ENCODE data around the gene OR52E4.

The OR52E4 gene

DNA sequence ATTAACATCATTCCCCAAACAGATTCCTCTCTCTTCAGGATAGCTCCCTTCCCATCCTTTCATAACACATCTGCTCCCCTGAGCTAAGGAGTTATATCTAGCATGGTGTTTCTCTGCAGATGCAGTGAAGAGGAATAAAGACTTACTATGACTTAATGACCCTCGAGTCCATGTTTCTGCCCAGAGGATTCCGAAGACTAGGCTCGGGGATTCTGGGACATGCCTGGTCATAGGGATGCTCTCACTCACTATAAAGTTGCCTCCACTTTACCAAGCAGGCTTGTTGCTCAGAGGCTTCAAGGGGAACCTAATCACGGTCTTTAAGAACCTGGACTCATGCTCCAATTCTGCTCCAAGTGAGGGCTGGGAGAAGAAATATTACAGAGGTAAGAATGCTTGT lies at the start of gene OR52E4:
Gene OR52E4, plus strand, starts transcription at position 301 of the 400 bp plus-strand sequence. CDS start 3,664 bp downstream, outside the sequence.
- H3K27me3 ChIP-seq (ENCODE audit: insufficient read depth, low read length), result peaks cover 52% of the 10 kb centered on the region
- no peak within 1 kb of the TSS for H3K4me3 ChIP-seq (ENCODE audit: low read depth, low read length)

DNA sequence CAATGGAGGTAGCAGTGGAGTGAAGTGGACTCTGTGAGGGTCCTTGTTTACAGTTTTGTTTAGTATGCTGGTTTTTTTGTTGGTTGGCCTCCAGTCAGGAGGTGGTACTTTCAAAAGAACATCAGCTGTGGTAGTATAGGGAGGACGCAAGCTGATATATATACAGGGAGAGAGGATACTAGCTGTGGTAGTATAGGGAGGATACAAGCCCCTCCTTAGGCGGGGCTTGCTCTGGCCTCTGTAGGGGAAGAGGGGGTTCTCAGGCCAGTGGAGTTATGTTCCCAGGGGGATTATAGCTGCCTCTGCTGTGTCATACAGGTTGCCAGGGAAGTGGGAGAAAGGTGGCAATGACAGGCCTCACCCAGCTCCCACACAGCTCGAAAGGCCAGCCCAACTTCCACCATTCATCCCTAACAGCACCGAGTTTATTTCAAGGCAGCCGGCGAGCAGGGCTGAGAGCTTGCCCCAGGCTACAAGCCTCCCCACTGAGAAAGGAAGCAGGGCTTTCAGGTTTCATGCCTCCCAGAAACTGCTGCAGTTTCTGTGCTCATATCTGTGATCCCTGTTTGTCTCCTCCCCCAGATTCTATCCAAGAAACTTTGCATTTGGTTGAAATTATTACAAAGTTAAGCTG lies 49.1 kb upstream of the OR52E4 start:
- no peak overlapping the region for H2AFZ ChIP-seq (ENCODE audit: low read length, unreplicated experiment)
- H3K27me3 ChIP-seq (ENCODE audit: insufficient read depth, low read length), result peaks cover 22% of the 10 kb centered on the region
- H3K27ac ChIP-seq (ENCODE audit: low read depth, low read length), result no peak overlapping the region
- H3K36me3 ChIP-seq (ENCODE audit: insufficient read depth, low read length), result no peaks in the 10 kb centered on the region
- no peaks in the 10 kb centered on the region for H3K4me1 ChIP-seq (ENCODE audit: control insufficient read depth, insufficient read depth, low read length, unreplicated experiment)
- no peaks in the 10 kb centered on the region for H3K79me2 ChIP-seq (ENCODE audit: control insufficient read depth, insufficient read depth, low read length, unreplicated experiment)
- H3K4me3 ChIP-seq (ENCODE audit: low read depth, low read length), result no peak overlapping the region

More for the DNA sequence above, at the start of gene OR52E4:
- Histone ChIP-seq H3K79me2 (ENCODE audit: control insufficient read depth, insufficient read depth, low read length, unreplicated experiment) (no peaks in the 10 kb centered on the region), H3K27ac (ENCODE audit: low read depth, low read length) (no peak within 1 kb of the TSS), H2AFZ (ENCODE audit: low read length, unreplicated experiment) (no peak within 1 kb of the TSS), H3K4me1 (ENCODE audit: control insufficient read depth, insufficient read depth, low read length, unreplicated experiment) (no peaks in the 10 kb centered on the region), H3K36me3 (ENCODE audit: insufficient read depth, low read length) (no peaks in the 10 kb centered on the region)

DNA sequence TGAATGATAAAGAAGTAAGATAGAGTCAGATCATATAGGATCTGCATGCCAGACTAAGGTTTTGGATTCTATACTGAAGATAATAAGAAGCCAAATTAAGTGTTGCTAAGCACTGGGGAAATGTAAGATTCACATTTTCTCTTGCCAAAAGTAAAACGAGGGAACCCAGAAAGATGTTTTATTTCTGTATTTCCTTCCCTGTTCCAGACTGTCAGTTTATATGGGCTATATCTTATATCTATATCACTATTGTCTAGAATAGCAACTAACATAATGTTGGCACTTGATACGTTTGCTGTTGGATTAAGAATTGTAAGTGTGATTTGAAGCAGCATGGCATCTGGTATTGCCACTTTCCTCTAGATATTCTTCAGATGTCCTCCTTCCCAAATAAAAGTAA lies 47.0 kb upstream of the OR52E4 start:
- peaks cover 22% of the 10 kb centered on the region for H3K27me3 ChIP-seq (ENCODE audit: insufficient read depth, low read length)
- H3K36me3 ChIP-seq (ENCODE audit: insufficient read depth, low read length), result no peaks in the 10 kb centered on the region
- no peak overlapping the region for H3K4me3 ChIP-seq (ENCODE audit: low read depth, low read length)
- no peaks in the 10 kb centered on the region for H3K4me1 ChIP-seq (ENCODE audit: control insufficient read depth, insufficient read depth, low read length, unreplicated experiment)
- H3K27ac ChIP-seq (ENCODE audit: low read depth, low read length), result no peak overlapping the region
- H3K79me2 ChIP-seq (ENCODE audit: control insufficient read depth, insufficient read depth, low read length, unreplicated experiment), result no peaks in the 10 kb centered on the region
- H2AFZ ChIP-seq (ENCODE audit: low read length, unreplicated experiment), result no peak overlapping the region

DNA sequence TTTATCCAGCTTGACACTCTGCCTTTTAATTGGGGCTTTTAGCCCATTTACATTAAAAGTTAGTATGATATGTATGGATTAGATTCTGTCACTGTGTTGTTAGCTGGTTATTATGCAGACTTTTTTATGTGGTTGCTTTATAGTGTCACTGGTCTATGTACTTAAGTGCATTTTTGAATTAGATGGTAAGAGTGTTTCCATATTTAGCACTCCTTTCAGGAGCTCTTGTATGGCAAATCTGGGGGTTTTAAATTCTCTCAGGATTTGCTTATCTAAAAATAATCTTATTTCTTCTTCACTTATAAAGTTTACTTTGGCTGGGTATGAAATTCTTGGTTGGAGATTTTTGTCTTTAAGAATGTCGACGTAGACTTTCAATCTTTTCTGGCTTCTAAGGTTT lies 42.7 kb upstream of the OR52E4 start:
- Histone ChIP-seq H3K79me2 (ENCODE audit: control insufficient read depth, insufficient read depth, low read length, unreplicated experiment) (no peaks in the 10 kb centered on the region), H3K36me3 (ENCODE audit: insufficient read depth, low read length) (no peaks in the 10 kb centered on the region), H3K27me3 (ENCODE audit: insufficient read depth, low read length) (peaks cover 14% of the 10 kb centered on the region), H3K4me1 (ENCODE audit: control insufficient read depth, insufficient read depth, low read length, unreplicated experiment) (no peaks in the 10 kb centered on the region), H2AFZ (ENCODE audit: low read length, unreplicated experiment) (no peak overlapping the region), H3K4me3 (ENCODE audit: low read depth, low read length) (no peak overlapping the region), H3K27ac (ENCODE audit: low read depth, low read length) (no peak overlapping the region)

DNA sequence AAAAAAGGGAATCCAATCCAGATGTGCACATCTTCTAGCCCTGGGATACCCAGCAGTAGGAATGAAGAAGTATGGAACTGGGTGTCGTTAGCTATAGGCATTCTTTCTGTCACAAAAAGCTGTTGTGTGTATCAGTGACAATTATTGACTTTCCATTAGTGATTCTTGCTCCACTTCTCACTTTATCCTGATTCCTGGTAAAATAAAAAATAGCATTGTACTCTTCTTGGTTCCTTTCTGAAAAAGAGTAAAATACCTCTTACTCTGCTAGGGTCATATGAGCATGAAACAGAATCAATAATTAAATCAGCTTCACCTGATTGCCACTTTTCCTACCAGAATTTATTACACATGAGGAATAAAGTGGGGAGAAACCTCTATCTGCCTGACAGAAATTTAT lies 38.6 kb upstream of the OR52E4 start, which contains the start of gene OR52E6:
Gene OR52E6, minus strand, starts transcription at position 101 of the 400 bp plus-strand sequence. Its CDS starts 0 bp downstream, at position 101.
- Histone ChIP-seq H3K4me1 (ENCODE audit: control insufficient read depth, insufficient read depth, low read length, unreplicated experiment) (no peaks in the 10 kb centered on the region), H2AFZ (ENCODE audit: low read length, unreplicated experiment) (no peak within 1 kb of the TSS), H3K27me3 (ENCODE audit: insufficient read depth, low read length) (peaks cover 12% of the 10 kb centered on the region; the same call in 1 of the 2 replicates), H3K4me3 (ENCODE audit: low read depth, low read length) (no peak within 1 kb of the TSS), H3K79me2 (ENCODE audit: control insufficient read depth, insufficient read depth, low read length, unreplicated experiment) (no peaks in the 10 kb centered on the region), H3K27ac (ENCODE audit: low read depth, low read length) (no peak within 1 kb of the TSS), H3K36me3 (ENCODE audit: insufficient read depth, low read length) (no peaks in the 10 kb centered on the region)

DNA sequence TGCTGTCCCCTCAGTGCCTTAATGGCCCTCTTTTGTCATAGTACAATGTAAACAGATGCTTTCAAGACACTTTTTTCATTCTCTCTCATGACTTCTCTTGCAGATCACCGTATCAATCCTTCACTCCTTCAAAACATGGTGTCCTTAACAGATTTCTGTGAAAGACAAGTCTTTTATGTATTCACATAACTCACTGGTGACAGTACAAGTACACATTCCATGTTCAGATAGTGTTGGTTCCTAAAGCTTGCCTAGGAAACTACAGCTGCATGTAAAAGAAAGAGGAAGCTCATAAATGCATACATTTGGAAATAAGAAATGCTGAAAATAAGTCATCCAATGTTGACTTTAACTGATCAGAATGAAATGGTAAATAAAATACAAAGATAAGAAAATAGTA lies 33.7 kb upstream of the OR52E4 start:
- no peaks in the 10 kb centered on the region for H3K79me2 ChIP-seq (ENCODE audit: control insufficient read depth, insufficient read depth, low read length, unreplicated experiment)
- H3K27ac ChIP-seq (ENCODE audit: low read depth, low read length), result no peak overlapping the region
- H3K4me3 ChIP-seq (ENCODE audit: low read depth, low read length), result no peak overlapping the region
- no peak overlapping the region for H2AFZ ChIP-seq (ENCODE audit: low read length, unreplicated experiment)
- peaks cover 12% of the 10 kb centered on the region; the same call in 1 of the 2 replicates for H3K27me3 ChIP-seq (ENCODE audit: insufficient read depth, low read length)
- no peaks in the 10 kb centered on the region for H3K36me3 ChIP-seq (ENCODE audit: insufficient read depth, low read length)
- no peaks in the 10 kb centered on the region for H3K4me1 ChIP-seq (ENCODE audit: control insufficient read depth, insufficient read depth, low read length, unreplicated experiment)

DNA sequence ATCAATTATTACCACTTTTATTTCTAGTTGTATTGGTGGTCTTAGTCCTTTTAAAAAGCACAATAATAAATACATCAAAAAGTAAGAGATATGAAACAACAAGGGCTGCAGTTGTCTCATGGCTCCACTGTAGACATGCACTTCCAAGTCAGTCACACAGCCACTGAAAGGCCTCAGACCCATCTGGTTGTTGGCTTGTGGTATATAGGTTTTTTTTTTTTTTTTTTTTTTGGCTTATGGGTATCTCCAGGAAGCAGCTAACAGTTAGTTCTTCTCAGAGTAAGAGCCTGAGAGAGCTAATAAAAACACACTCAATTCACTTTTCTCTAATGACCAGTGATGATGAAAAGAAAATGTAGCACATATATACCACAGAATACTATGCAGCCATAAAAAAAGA lies 32.7 kb upstream of the OR52E4 start:
- no peak overlapping the region for H2AFZ ChIP-seq (ENCODE audit: low read length, unreplicated experiment)
- H3K27ac ChIP-seq (ENCODE audit: low read depth, low read length), result no peak overlapping the region
- H3K4me1 ChIP-seq (ENCODE audit: control insufficient read depth, insufficient read depth, low read length, unreplicated experiment), result no peaks in the 10 kb centered on the region
- peaks cover 12% of the 10 kb centered on the region; the same call in 1 of the 2 replicates for H3K27me3 ChIP-seq (ENCODE audit: insufficient read depth, low read length)
- no peak overlapping the region for H3K4me3 ChIP-seq (ENCODE audit: low read depth, low read length)
- H3K79me2 ChIP-seq (ENCODE audit: control insufficient read depth, insufficient read depth, low read length, unreplicated experiment), result no peaks in the 10 kb centered on the region
- no peaks in the 10 kb centered on the region for H3K36me3 ChIP-seq (ENCODE audit: insufficient read depth, low read length)

DNA sequence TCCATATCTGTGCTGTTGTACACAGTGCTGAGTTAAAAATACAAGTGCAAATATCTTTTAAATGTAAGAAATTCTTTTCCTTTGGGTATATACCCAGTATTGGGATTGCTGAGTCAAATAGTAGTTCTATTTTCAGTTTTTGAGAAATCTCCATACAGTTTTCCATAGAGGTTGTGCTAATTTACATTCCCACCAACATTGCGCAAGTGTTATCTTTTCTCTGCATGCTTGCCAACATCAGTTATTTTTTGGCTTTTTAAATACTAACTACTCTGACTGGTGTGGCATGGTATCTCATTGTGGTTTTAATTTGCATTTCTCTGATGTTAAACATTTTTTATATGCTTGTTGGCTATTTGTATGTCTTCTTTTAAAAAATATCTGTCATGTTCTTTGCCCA lies 29.4 kb upstream of the OR52E4 start:
- Histone ChIP-seq H3K27me3 (ENCODE audit: insufficient read depth, low read length) (peaks cover 9% of the 10 kb centered on the region), H2AFZ (ENCODE audit: low read length, unreplicated experiment) (no peak overlapping the region), H3K4me1 (ENCODE audit: control insufficient read depth, insufficient read depth, low read length, unreplicated experiment) (no peaks in the 10 kb centered on the region), H3K36me3 (ENCODE audit: insufficient read depth, low read length) (no peaks in the 10 kb centered on the region), H3K79me2 (ENCODE audit: control insufficient read depth, insufficient read depth, low read length, unreplicated experiment) (no peaks in the 10 kb centered on the region), H3K27ac (ENCODE audit: low read depth, low read length) (no peak overlapping the region), H3K4me3 (ENCODE audit: low read depth, low read length) (no peak overlapping the region)

DNA sequence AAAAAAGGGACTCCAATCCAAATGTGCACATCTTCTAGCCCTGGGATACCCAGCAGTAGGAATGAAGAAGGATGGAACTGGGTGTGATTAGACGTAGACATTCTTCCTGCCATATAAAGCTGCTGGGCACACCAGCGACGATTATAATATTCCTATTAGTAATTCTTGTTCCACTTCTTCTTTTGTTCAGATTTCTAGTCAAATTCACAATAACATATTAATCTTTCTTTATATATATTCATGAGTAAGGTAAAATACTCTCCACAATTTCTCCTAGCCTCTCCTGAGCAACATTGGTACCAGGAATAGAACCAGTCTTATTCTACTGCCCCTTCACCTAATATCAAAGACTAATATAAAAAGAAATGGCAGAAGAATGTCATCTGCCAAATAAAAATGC lies 22.8 kb upstream of the OR52E4 start, which contains the start of gene OR52E8:
Gene OR52E8, minus strand, starts transcription at position 101 of the 400 bp plus-strand sequence. Its CDS starts 0 bp downstream, at position 101.
- no peak within 1 kb of the TSS for H2AFZ ChIP-seq (ENCODE audit: low read length, unreplicated experiment)
- H3K79me2 ChIP-seq (ENCODE audit: control insufficient read depth, insufficient read depth, low read length, unreplicated experiment), result no peaks in the 10 kb centered on the region
- H3K27ac ChIP-seq (ENCODE audit: low read depth, low read length), result no peak within 1 kb of the TSS
- H3K27me3 ChIP-seq (ENCODE audit: insufficient read depth, low read length), result peaks cover 28% of the 10 kb centered on the region
- H3K4me3 ChIP-seq (ENCODE audit: low read depth, low read length), result no peak within 1 kb of the TSS
- no peaks in the 10 kb centered on the region for H3K36me3 ChIP-seq (ENCODE audit: insufficient read depth, low read length)
- H3K4me1 ChIP-seq (ENCODE audit: control insufficient read depth, insufficient read depth, low read length, unreplicated experiment), result no peaks in the 10 kb centered on the region

DNA sequence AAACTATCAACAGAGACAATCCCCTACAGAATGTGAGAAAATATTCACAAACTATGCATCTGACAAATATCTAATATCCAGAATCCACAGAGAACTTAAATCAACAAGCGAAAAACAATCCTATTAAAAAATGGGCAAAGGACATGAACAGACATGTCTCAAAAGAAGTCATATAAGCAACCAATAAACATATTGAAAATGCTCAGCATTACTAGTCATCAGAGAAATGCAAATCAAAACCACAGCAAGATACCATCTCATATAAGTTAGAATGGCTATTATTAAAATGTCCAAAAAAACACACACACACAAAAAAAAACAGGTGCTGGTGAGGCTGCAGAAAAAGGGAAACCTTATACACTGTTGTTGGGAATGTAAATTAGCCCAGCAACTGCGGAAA lies 14.6 kb upstream of the OR52E4 start:
- H3K27ac ChIP-seq (ENCODE audit: low read depth, low read length), result no peak overlapping the region
- H3K36me3 ChIP-seq (ENCODE audit: insufficient read depth, low read length), result no peaks in the 10 kb centered on the region
- H3K4me3 ChIP-seq (ENCODE audit: low read depth, low read length), result no peak overlapping the region
- no peak overlapping the region for H2AFZ ChIP-seq (ENCODE audit: low read length, unreplicated experiment)
- no peaks in the 10 kb centered on the region for H3K79me2 ChIP-seq (ENCODE audit: control insufficient read depth, insufficient read depth, low read length, unreplicated experiment)
- no peaks in the 10 kb centered on the region for H3K4me1 ChIP-seq (ENCODE audit: control insufficient read depth, insufficient read depth, low read length, unreplicated experiment)
- peaks cover 7% of the 10 kb centered on the region for H3K27me3 ChIP-seq (ENCODE audit: insufficient read depth, low read length)

DNA sequence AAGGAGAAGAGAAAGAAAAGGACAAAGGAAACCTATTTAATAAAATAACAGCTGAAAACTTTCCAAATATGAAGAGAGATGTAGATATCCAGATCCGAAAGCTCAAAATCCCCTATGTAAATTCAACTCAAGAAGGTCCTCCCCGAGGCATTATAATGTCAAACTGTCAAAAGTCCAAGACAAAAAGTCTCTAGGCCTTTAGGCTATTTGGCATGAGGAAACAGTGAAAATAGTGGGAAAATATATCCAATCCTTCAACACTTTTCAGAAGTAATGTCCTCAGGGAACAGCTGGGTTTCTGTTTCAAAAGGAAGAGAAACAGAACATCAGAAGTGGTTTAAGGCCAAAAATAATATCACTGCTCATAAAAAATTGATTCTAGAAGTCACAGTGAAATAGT lies 1.9 kb upstream of the OR52E4 start:
- no peaks in the 10 kb centered on the region for H3K79me2 ChIP-seq (ENCODE audit: control insufficient read depth, insufficient read depth, low read length, unreplicated experiment)
- H3K4me1 ChIP-seq (ENCODE audit: control insufficient read depth, insufficient read depth, low read length, unreplicated experiment), result no peaks in the 10 kb centered on the region
- no peak overlapping the region for H3K27ac ChIP-seq (ENCODE audit: low read depth, low read length)
- H3K4me3 ChIP-seq (ENCODE audit: low read depth, low read length), result no peak overlapping the region
- H3K27me3 ChIP-seq (ENCODE audit: insufficient read depth, low read length), result peaks cover 41% of the 10 kb centered on the region
- no peaks in the 10 kb centered on the region for H3K36me3 ChIP-seq (ENCODE audit: insufficient read depth, low read length)
- H2AFZ ChIP-seq (ENCODE audit: low read length, unreplicated experiment), result no peak overlapping the region
